GM18498 (cell line): ENCODE data around the gene CACNG8.
"Not testable (repeated sequence)": the region's sequence is repeated elsewhere in the genome, so short reads cannot be mapped to it uniquely, and the experiment has no call there.

ENCODE experiments used
- ATAC-seq: cut with Tn5 transposase; IDR thresholded peaks from one replicate; pipeline ENCODE4 v1.9.1; 2021; ENCODE audit warnings: mild to moderate bottlenecking, moderate library complexity; ENCODE audit not compliant: unreplicated experiment

Gene CACNG8

GRCh38 chr19:54030895-54031586, 68.3 kb downstream of the CACNG8 start:
- ATAC-seq: no peak

- no peak for ATAC-seq
These were observed 72.8 kb downstream of the CACNG8 start for GRCh38 chr19:54035215-54036178.

GRCh38 chr19:54036542-54036941, 73.8 kb downstream of the CACNG8 start:
- ATAC-seq: not testable (repeated sequence)
